ENCODE results near the gene GPR146.

- no peak for TF ChIP-seq CTCF (IDR thresholded peaks at IDR 0.05; ENCODE audit: insufficient read depth, low read length, poor library complexity, severe bottlenecking)
- no peak for TF ChIP-seq EZH2phosphoT487 (conservative IDR thresholded peaks at IDR 0.05; ENCODE audit: low read length)
These were observed 4.8 kb downstream of the GPR146 start for GRCh38 chr7:1049006-1049741.
